Fibroblast of upper back skin (primary cell): ENCODE results near the gene TBC1D21.

Source experiments
- DNase-seq: peaks from one replicate; pipeline ENCODE4 v3.0.0-alpha.2; 2013

The TBC1D21 gene, protein sequence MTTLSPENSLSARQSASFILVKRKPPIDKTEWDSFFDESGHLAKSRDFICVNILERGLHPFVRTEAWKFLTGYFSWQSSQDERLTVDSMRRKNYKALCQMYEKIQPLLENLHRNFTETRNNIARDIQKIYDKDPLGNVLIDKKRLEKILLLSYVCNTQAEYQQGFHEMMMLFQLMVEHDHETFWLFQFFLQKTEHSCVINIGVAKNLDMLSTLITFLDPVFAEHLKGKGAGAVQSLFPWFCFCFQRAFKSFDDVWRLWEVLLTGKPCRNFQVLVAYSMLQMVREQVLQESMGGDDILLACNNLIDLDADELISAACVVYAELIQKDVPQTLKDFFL

DNA sequence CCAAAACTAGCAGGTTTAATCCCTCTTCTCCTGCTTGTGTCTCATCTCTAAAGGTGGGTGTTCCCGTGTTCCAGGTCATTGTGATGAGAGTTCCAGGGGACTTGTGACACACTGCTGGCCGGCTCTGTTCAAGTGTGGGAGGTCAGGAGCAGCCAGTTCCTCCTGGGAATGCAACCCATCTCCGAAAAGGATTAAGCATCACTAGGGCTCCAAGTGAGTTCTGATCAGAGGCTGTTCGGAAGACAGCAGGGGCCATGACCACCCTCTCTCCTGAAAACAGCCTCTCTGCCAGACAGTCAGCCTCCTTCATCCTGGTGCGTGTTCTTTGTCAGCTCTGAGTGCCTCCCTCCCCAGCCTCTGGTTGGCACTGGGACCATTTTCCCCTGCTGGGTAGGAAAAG lies at the start of gene TBC1D21:
Gene TBC1D21 (plus strand): TSS at position 109 of the 400 bp plus-strand sequence. CDS start 146 bp downstream, at position 255.
- DNase-seq = no peak

DNA sequence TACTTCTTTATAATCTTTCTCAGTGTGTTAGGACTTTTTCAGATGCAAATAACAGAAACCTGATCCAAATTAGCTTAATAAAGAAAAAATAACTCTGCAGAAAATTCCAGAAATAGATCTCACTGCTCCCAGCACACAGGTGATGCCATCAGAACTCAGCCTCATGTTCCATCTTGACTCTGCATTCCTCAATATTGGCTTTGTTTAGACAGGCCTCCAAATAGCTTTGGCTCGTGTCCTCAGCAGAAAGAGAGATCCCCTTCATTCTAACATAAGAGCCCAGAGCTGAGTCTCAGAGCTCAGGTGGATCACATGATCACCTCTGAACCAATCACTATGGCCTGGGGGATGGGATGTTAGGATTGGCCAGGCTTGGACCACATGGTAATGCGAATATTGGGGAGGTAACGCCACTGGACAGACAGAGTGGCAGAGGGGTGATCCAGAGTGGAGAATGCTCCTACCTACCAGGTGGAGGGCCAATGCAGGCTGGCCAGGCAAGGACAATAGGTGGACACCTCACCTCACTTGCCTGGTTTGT lies 46.6 kb upstream of the TBC1D21 start:
- DNase-seq = no peak

DNA sequence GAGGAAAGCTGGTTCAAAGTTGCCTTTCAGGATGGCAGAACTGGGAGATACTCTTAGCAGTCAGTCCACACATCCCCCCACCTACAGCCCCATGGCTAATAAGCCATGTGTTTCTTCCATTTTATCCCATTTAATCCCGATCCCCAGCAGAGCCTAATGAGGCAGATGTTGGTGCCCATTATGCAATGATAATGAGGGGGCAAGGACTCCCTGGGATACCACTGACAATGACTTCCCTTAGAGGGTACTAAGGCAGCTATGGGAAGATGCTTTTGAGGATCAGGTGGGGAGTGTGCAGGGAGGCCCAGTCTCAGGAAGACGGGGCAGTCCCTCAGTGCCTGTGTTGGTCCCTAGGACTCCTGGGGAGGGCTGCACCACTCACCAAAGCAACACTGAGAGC lies 43.8 kb upstream of the TBC1D21 start:
- DNase-seq = no peak

DNA sequence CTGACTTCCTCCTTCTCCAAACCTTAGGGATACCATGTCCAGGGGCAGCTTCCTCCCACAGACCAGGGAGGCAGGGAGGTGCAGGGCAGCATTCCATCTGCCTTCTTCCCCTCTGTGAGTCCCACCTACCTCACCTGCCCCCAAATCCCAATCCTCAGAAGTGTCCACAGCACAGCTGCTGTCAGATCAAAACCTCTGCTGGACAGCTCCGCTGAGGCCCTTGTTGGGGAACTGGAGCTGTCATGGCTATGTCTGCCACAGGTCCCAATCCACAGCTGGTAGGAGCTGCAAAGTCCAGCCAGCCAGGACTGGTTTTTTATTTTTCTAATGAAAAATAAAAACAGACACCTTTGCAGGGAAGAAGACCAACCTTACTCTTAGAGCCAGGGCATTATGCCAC lies 40.7 kb upstream of the TBC1D21 start:
- DNase-seq = no peak

DNA sequence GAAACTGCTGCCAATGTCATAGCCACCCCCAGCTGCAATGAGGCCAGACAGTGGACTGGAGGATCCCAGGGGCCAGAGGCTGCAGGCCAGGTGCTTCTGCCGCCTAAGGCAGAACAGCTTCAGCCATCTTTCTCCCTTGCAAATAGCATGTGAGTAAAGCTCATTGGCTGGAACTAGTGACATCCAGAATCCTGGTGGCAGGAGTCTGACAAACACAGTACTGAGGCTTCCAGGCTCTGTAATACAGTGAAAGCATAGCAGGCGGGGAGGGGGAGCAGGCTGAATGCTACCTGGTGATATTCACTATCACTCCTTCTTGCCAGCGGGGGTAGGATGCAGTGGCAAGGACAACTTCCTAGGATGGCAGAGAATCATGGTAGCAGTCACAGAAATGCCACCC lies 36.5 kb upstream of the TBC1D21 start:
- no peak for DNase-seq

DNA sequence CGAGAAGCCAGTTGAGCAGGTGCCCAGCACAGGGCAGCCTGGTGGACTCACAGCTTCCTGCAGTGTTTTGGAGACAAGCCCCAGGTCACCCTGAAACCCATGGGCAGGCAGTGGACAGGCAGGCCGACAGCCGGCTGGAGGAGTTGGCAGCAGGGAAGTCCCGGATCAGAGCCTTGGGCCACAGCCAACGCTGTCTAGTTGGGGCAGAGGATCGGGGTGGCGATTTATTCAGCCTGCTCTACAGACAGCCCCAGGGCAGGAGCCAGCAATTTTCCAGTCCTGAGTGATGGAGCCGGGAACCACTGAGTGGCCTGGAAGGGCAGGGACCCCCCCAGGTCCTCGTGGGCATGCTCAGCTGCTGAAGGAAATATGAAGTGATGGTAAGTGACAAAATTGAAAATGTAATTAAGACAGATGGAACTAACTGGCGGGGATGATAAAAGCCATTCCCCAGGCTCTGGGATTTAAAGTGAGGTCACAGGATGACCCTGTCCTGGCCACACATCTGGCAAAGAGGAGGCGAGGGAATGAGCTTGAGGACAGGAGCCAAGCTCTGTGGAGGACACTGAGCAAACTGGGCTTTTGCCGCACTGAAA lies 34.4 kb upstream of the TBC1D21 start:
- no peak for DNase-seq

DNA sequence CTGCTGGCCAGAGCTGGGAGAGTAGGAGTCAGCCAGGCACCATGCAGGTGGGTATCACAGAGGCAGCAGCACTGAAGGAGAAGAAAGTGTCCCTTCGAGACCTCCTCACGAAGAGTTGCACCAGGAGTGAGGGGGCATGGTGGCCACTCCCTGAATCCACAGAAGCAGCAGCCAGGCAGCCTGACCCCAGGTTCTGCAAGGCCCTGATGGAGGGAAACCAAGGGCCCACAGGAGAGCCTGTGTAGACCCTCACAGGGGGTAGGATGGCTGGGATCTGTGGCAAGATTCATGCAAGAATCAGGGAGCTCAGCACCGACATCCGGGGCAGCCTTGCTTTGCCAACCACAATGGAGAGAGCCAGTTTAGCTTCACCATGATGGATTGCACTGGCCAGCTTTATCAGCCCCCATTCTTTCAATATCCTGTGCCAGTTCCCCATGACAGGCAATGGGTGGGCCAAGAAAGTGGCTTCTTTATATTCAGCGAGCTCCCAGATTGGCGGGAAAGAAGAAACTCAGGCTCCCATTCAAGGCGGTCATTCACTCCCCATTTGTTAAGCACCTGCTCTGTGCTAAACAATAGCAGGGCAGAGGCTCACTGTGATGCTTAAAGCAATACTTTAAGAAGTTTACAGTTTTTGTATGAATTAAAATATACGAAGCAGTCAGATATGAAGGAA lies 33.5 kb upstream of the TBC1D21 start:
- DNase-seq = no peak

DNA sequence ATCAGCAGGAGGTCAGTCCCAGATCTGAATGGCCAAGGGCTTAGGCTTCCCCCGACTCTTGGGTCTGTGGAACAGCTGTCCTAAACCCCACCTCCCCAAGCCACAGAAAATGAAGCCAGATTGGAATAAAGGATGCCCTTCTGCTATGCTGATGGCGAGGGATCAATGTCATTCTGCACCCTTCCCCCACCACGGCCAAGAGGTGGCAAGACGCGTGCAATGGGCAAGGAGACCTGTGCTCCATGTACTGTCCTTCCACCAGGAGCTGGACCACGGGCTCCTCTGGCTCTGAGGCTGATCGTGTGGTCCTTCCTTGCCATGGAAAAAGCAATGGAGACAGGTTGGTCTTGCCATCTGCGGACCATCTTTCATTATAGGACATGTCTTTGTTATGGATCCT lies 32.6 kb upstream of the TBC1D21 start:
- DNase-seq = no peak

DNA sequence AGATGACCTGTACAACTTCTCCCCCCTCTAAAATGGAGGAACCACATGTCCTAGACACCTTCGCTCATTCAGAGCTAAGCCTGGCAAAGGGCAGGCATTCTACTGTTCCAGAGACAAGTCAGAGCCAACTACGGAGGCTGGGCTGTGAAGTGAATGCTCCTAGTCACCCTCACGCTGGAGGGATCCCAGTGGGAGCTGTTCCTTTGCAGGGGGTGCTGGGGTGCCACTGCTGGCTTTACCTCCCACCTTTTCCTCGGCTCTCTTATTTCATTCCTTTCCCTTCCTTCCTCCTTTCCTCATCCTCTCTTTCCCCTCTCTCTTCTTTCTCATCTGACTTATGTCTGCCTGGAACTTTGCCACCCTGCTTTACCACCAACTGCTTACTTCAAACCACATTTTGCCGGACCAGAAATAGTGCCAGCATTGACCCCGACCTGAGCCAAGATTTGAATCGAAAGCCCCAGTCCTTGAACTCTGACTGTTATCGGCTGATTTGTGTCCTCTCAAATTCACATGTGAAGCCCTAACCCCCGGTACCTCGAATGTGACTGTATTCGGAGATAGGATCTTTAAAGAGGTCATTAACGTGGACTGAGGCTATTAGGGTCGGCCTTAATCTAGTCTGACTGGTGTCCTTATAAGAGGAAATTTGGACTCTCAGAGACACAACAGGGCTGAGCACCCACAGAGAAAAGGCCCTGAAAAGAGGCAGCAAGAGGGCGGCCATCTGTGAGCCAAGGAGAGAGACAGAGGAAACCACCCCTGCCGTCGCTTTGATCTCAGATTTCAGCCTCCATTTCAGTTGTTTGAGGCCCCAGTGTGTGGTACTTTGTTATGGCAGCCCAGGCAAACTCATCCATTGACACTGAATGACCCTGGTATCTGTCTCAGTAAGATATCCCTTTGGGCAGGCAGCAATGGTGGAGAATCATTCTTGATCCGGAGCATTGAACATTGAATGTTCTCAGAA lies 31.3 kb upstream of the TBC1D21 start:
- no peak for DNase-seq

DNA sequence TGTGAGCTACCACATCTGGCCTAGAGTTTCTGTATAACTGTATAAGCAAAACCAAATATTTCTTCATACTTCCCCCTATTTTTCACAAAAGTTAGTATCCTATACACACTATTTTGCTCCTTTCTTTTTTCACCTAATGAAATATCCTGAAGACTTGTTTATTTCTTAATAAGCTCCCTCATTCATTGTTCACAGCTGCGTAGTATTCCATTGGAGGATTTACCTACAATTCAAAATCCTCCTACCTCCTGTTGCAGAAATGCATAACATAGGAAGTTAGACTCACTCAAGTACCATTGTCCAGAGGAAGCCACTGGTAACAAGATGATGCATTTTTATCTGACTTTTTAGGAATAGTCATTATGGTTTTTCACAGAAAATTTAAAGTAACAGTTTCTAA lies 29.6 kb upstream of the TBC1D21 start:
- no peak for DNase-seq

DNA sequence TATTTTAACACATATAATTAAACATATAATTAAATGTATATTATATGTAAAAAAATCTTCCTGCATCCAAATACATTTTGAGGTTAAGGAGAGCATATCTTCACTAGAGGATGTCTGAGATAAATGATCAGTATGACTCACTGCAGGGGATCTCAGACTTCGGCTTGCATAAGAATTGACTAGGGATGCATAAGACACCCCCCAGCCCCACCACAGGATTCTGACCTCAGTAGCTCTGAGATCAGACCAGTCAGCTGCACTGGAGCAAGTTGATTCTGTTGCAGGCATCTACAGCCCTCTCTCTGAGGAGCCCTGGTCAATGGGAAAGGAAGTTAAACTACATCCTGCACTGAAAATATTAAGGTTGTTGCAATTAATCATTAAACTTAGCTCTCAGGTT lies 29.0 kb upstream of the TBC1D21 start:
- DNase-seq = peak; percentile 81

DNA sequence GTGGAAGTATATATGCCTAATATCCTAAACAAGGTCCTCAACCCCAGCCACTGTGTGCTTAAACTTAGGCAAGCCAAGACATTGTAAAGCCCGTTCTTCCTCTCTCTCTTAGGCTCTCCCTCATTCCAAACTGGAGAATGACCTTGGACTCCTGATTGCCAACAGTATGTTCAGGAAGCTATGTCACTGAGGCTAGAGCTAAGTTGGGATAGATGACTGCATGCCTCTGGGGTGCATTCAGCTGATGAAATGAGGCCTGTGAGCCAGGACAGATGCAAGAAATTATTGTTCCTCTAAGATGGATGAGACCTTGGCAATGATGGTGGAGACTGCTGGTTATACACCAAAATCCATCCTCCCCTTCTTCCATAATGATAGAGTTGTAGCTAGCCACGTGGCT lies 27.9 kb upstream of the TBC1D21 start:
- DNase-seq = no peak

DNA sequence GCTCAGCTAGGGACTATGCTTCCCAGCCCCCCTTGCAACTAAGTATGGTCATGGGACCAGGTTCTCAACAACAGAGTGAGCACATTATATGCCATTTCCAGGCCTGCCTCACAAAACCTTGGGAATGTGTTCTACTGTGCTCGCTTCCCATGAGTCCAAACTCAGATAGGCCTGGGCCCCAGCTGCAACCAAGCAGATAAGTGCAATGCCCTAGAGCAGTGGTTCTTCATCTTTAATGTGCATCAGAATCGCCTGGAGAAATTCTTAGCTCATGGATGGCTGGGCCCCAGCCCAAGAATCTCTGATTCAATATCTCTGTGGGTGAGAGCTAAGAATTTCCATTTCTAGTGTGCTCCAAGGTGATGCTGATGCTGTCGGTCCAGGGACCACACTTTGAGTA lies 27.5 kb upstream of the TBC1D21 start:
- no peak for DNase-seq

DNA sequence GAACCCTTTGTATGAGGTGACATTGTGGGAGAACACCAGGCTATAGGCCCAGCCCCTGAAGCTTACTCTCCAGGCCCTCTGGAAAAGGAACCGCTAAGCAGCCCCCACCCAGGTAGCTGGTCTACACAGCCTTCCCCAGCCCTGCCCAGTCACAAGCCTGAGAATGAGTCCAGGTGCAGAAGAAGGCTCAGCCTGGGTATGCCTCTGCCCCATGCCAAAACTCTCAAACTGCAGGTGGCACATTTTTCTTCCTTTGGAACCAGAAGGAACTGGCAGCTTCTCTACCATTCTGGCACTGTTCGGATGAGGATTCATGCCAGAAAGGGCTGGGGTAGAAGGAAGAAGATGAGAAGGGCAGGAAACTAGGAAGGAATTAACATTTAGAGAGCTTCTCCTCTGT lies 23.7 kb upstream of the TBC1D21 start:
- DNase-seq = no peak

DNA sequence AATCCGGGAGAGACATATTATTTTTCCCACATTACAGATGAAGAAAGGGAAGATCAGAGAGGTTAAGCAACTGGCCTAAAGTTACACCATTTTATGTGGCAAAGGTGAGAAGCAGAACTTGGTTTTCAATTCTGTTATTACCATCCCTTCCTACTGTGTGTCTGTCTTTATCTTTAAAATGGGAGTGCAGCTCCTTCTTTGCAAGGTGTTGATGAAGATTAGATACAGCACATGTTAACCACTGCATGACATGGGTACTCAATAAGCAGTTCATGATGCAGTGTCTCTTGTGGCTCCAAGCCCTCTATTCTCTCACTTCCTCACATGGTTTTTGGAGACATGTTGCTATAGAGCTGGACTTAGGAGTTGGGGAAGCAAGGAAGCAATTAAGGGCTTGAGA lies 23.1 kb upstream of the TBC1D21 start:
- DNase-seq = no peak

DNA sequence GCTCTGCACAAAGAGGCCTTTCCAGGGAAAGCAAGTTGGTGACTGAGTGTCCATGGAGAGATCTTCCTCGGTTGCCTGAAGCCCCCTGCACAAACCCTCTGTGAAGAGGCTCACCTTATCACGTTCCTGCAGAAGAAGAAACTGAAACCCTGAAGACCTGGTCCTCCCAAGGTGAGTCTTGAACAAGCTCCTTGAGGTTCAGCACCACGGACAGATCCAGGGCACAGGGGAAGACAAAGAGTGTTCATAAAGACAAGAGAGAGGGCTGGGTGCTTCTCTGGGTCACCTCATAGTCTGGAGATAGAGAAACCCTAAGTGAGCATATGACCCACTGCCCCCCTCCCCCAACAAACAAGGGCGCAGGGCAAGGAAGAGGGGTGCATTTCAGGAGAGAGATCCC lies 21.7 kb upstream of the TBC1D21 start:
- DNase-seq = peak; percentile 68

DNA sequence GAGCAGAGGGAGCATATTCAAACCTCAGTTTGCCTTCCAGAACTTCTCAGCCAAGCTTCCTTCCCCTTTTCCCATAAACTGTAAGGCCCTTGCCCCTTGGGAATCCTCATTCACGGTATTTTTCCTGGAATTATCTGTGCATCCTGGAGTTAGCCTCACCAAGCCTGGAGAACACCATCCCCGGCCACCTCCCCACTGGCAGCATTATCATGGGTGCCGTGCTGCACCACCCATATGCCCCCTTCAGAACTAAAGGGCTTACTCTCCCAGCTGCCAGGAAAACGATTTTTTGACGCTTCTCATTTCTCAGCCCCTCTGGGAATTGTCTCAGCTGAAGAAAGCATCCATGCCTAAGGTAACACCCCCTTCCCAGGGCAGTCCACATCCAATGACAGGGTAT lies 20.9 kb upstream of the TBC1D21 start:
- DNase-seq = no peak

DNA sequence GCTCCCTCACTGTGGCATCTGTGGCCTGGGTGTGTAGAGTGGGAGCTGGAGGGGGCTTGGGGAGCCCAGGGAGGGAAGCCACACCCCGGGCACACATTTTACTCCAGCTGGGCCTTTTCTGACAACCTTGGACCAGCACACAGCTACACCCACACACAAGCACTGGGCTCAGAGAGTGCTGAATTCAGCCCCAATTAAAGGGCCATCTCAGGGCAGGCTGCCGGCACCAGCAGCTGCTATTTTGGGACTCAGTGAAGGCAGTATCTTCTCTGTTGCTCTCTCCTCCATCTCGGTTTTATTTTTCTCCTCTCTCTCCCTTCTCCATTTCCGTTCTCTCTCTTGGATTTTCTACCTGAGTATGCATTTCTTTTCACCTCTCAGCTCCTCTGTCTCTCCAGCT lies 19.1 kb upstream of the TBC1D21 start:
- DNase-seq = no peak

DNA sequence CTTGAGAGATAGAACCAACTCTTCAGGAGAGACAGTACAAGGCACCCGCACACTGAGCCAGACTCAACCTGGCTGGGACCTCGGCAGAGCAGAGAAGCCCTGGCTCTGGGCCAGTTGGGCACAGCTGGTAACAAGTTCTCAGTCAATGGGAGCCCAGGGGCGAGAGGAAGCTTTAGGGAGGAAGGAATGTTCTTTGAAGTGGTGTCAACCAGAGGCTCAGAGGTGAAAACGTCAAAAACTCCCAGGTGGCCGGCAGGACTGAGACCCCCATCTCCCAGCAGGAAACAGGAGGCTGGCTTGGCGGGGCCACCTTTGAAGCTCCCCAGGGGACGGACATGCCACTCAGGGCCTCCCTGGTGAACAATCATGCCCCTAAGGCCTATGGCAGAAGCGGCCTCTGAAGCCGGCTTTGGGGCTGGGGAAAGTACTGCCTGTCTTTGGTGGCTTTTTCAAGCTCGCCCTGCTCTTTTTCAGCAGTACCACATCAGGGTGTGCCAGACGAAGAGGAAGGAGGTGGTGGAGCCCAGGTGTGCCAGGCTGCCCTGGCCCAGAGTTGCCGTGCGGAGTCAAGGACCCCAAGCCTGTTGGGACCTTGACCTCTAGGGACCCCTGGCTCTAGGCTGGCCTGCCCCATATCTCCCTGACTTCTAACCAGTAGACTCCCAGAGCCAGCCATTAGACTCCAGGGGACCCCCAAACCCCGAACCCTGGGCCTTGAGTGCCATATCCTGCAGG lies 16.7 kb upstream of the TBC1D21 start:
- no peak for DNase-seq

DNA sequence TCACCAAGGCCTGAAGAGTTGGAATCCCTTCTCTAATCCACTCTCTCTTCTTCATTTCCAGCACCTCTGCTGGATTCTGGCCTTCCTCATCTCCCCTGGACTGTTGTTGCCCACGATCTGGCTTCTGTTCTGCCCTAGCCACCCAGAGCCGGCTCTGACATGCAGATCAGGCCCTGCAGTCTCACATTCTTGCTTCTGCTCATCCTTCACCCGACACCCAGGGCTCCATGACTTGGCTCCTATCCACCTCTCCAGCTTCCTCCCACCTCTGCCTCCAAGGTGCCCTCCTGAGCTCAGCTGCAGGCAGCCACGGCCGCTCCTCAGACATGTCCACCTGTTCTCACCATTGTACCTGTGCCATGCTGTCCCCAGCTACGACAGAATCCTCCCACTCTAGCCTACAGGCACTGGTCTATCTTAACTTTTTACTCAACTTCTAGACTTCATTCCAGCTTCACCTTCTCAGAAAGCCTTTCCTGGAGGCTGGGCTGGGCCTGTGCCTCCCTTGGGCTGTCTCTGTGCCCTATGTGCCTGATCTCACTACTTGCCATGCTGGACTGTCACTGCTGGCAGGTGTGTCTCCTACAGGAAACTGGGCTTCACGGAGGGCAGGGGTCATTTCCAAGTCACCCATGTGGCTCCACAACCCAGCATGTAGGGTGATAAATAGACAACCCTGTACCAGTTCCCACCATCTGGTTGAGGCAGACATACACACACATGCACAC lies 16.0 kb upstream of the TBC1D21 start:
- no peak for DNase-seq

DNA sequence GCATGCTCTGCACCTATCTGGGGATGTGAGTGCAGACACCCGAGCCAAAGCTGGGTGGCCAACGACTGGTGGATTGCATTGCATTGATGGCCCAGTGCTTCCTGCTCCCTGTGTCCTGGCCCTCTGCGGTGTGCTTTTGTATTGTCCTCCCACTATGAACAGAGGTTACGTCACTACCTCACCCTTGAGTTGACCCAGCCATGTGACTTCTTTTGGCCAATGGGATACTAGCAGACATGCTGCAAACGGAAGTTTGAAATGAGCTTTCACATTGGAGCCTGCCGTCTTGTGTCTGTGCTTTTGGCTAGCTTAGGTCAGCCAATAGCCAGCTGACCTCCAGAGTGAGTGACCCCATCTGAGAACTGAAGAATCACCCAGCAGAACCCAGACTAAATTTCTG lies 15.3 kb upstream of the TBC1D21 start:
- no peak for DNase-seq
